ENCODE data around the gene LRRTM4.
"Not testable (repeated sequence)": the region's sequence is repeated elsewhere in the genome, so short reads cannot be mapped to it uniquely, and the experiment has no call there.

Gene LRRTM4

DNA sequence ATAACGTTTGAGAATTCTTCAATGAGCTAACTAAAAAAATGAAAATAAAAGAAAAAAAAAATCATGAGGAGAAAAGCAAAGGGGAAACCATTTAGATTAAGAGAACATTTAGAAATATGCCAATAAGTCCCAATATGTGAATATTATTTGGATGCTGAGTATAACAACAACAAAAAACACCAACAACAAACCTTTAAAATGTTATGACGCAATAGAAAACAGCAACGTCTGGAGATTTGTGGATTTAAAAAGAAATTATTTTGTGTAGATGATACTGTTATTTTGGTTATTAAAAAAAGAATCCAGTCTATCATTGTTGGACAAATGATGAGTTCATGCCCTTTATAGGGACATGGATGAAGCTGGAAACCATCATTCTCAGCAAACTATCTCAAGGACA, 417.2 kb downstream of the LRRTM4 start:
- in situ Hi-C loops (cut with HindIII; ENCODE audit: low pct_unique_long_range_greater_than_20kb, low sequenced_read_pairs) = no loop called here
- no peak for TF ChIP-seq JUND (IDR thresholded peaks at IDR 0.05; ENCODE audit: low read depth)
- DNase-seq (ENCODE audit: low read depth in 1 of 2, low spot score in 1 of 2) = no peak

DNA sequence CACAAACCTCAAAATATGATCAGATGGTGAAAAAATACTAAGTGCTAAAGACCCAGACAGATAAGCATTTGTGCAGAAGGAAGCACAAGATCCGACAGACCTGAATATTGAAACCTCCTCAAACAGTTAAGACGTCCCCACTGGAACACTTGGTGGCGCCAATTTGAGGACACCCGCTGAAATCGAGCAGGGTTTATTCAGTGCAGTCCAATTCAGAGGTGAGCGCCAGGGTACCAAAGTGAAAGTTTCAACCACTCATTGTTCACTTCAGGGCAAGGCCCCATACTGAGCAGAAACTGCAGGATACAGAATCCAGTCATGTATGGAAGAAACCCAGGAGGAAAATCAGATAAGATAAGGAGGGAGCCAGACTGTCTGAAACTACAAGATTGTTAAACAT, 417.6 kb downstream of the LRRTM4 start:
- peak; percentile 8 to 48 for DNase-seq (ENCODE audit: low read depth in 1 of 2, low spot score in 1 of 2)
- in situ Hi-C loops (cut with HindIII; ENCODE audit: low pct_unique_long_range_greater_than_20kb, low sequenced_read_pairs) = no loop called here
- TF ChIP-seq JUND (IDR thresholded peaks at IDR 0.05; ENCODE audit: low read depth) = no peak

DNA sequence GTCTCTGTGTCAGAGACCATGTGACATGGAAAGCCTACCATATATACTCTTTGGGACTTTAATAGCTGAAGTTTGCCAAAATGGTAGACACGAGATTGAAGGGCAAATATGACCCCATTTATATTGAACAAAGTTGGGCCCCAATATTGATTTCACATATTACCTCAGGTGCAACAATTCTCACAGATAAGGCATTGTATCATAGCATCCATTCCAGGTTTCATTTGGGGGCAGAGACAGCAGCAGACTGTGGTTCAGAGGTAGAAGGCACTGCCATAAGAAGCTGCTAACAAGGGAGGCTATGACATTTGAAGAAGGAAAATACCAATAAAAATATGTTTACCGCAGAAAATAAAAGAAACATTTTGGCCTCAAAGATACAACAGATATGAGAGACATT, 419.2 kb downstream of the LRRTM4 start:
- no peak for TF ChIP-seq JUND (IDR thresholded peaks at IDR 0.05; ENCODE audit: low read depth)
- in situ Hi-C loops (cut with HindIII; ENCODE audit: low pct_unique_long_range_greater_than_20kb, low sequenced_read_pairs) = no loop called here
- no peak for DNase-seq (ENCODE audit: low read depth in 1 of 2, low spot score in 1 of 2)

DNA sequence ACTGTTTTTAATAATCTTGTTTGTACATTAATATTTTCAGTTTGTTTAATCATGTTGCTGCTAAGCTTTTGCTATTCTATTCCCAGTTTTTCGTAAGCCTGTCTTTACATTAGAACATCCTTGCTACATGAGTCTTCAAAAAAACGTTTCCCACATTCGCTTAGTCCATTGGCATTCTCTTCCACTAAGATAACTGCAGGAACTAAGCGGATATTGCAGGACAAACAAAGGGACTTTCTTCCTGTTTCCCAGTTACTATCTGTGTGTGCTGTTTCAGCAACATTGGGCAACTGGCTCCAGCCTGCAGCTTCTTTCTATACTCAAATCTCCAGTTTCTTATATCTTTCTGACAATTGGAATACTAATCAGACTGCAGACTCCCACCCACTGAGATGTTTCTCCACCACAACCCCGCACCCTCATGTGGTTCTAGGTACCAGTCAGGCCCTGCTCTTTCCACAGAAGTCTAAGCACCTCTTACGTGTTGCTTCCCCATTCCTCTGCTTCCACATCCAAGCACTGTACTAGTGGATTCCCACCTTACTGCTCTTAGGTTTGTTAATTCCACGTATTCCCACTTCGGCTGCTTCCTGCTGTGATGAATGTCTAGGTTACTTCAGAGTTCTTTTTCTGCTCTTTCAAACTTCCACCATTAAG, 420.3 kb downstream of the LRRTM4 start:
- TF ChIP-seq JUND (IDR thresholded peaks at IDR 0.05; ENCODE audit: low read depth) = no peak
- in situ Hi-C loops (cut with HindIII; ENCODE audit: low pct_unique_long_range_greater_than_20kb, low sequenced_read_pairs) = no loop called here
- no peak for DNase-seq (ENCODE audit: low read depth in 1 of 2, low spot score in 1 of 2)

DNA sequence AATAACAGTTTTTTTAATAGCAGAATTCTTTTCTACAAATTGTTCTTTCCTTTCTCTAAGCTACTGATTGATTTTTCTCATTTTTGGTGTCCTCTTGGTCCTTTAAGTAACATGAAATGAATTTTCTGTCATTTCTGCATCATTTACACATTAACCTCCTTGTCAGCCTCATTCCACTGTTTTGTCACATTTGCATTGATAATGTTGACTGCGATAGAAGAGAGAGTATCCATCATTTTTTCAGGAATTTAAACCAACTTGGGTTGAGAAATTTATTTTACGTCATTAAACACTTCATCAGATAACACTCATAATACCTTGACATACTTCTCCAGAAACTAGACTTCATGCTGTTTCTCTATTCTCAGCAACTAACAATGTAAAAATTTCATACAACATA, 422.2 kb downstream of the LRRTM4 start:
- no peak for TF ChIP-seq JUND (IDR thresholded peaks at IDR 0.05; ENCODE audit: low read depth)
- in situ Hi-C loops (cut with HindIII; ENCODE audit: low pct_unique_long_range_greater_than_20kb, low sequenced_read_pairs) = no loop called here
- DNase-seq (ENCODE audit: low read depth in 1 of 2, low spot score in 1 of 2) = no peak

DNA sequence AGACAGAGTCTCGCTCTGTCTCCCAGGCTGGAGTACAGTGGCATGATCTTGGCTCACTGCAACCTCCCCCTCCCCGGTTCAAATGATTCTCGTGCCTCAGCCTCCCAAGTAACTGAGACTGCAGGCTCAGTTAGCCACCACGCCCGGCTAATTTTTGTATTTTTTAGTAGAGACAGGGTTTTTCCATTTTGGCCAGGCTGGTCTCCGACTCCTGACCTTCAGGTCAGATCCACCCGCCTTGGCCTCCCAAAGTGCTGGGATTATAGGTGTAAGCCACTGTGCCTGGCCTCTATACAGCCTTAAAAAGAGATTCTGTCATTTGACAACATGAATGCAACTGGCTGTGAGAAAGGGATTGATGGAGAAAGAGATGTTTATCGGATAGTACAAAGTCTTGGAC, 426.7 kb downstream of the LRRTM4 start:
- DNase-seq (ENCODE audit: low read depth in 1 of 2, low spot score in 1 of 2); in situ Hi-C loops (cut with HindIII; ENCODE audit: low pct_unique_long_range_greater_than_20kb, low sequenced_read_pairs): not testable (repeated sequence)

DNA sequence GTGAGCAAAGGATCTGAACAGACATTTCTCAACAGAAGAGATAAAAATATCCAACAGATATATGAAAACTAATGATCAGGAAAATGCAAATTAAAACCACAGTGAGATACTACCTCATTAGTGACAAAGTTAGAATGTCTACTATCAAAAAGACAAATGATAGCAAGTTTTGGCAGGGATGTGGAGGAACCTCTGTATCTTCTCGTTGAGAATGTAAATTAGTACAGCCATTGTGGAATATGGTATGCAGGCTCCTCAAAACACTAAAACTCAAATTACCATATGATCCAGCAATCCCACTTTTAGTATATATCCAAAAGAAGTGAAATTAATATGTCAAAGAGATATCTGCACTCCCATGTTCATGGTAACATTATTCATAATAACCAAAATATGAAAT, 427.1 kb downstream of the LRRTM4 start:
- in situ Hi-C loops (cut with HindIII; ENCODE audit: low pct_unique_long_range_greater_than_20kb, low sequenced_read_pairs) = no loop called here
- TF ChIP-seq JUND (IDR thresholded peaks at IDR 0.05; ENCODE audit: low read depth) = no peak
- no peak for DNase-seq (ENCODE audit: low read depth in 1 of 2, low spot score in 1 of 2)

DNA sequence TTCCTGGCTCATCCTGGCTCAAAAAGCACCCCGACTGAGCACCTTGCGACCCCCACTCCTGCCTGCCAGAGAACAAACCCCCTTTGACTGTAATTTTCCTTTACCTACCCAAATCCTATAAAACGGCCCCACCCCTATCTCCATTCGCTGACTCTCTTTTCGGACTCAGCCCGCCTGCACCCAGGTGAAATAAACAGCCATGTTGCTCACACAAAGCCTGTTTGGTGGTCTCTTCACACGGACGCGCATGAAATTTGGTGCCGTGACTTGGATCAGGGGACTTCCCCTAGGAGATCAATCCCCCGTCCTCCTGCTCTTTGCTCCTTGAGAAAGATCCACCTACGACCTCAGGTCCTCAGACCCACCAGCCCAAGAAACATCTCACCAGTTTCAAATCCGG, 433.8 kb downstream of the LRRTM4 start:
- in situ Hi-C loops (cut with HindIII; ENCODE audit: low pct_unique_long_range_greater_than_20kb, low sequenced_read_pairs); DNase-seq (ENCODE audit: low read depth in 1 of 2, low spot score in 1 of 2): not testable (repeated sequence)

DNA sequence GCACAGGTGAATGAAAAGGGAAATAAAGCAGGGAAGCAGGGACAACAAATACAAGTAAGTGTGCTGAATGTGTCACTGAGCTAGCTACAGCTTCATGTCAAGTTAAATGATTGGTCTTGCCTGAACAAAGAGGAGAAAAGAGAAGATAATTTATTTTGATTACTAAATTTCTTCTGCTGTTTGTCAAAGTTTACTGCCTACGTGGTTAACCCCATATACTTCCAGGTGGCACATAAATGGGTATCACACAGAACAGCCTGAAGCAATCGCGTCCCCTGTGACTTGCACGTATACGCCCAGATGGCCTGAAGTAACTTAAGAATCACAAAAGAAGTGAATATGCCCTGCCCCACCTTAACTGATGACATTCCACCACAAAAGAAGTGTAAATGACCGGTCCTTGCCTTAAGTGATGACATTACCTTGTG, 434.2 kb downstream of the LRRTM4 start:
- in situ Hi-C loops (cut with HindIII; ENCODE audit: low pct_unique_long_range_greater_than_20kb, low sequenced_read_pairs) = no loop called here
- DNase-seq (ENCODE audit: low read depth in 1 of 2, low spot score in 1 of 2) = no peak
- no peak for TF ChIP-seq JUND (IDR thresholded peaks at IDR 0.05; ENCODE audit: low read depth)

DNA sequence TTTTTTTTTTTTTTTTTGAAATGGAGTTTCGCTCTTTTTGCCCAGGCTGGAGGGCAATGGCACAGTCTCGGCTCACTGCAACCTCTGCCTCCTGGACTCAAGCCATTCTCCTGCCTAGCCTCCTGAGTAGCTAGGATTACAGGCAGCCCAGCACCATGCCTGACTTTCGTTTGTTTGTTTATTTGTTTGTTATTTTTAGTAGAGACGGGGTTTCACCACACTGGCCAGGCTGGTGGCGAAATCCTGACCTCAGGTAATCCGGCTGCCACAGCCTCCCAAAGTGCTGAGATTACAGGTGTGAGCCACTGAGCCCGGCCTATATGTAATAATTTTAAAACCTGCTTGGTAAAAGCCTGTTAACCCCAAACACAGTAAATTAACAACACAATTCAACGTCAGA, 435.7 kb downstream of the LRRTM4 start:
- in situ Hi-C loops (cut with HindIII; ENCODE audit: low pct_unique_long_range_greater_than_20kb, low sequenced_read_pairs) = no loop called here
- no peak for DNase-seq (ENCODE audit: low read depth in 1 of 2, low spot score in 1 of 2)
- no peak for TF ChIP-seq JUND (IDR thresholded peaks at IDR 0.05; ENCODE audit: low read depth)

DNA sequence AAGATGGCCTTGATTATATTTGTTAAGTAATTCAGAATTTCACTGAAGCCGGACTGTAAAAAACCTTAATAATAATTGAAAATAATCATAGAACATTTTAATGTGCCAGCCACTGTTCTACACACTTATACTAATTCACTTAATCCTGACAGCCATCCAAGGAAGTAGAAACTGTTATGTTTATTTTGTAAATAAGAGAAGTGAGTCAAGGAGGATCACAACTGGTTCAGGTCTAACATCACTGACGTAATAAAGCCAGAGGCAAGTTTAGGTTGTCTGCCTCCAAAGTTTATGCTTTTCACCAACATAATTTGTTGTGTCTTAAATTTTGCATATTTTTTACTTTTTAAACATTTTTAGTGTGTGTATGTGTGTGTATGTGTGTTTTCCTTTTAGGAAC, 436.1 kb downstream of the LRRTM4 start:
- in situ Hi-C loops (cut with HindIII; ENCODE audit: low pct_unique_long_range_greater_than_20kb, low sequenced_read_pairs) = no loop called here
- DNase-seq (ENCODE audit: low read depth in 1 of 2, low spot score in 1 of 2) = peak in 1 of 2 experiments; percentile 32
- no peak for TF ChIP-seq JUND (IDR thresholded peaks at IDR 0.05; ENCODE audit: low read depth)

DNA sequence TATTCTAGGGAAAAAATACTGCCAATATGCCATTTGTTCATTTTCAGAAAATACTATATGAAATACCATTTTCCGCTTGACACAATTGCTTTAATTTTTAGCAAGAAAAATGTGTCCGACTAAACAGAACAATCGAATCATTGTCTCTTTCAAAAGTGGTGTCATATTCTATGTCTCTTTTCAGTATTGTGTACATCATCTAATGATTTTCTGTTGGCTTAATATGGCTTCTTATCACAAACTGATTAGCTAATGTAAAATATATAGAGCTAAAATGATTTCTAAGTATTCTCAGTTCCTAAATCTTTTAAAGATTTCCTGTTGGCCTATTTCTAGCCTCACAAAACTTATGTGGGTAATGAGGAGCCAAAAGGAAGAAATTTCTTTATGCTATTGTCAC, 436.6 kb downstream of the LRRTM4 start:
- no peak for TF ChIP-seq JUND (IDR thresholded peaks at IDR 0.05; ENCODE audit: low read depth)
- in situ Hi-C loops (cut with HindIII; ENCODE audit: low pct_unique_long_range_greater_than_20kb, low sequenced_read_pairs) = no loop called here
- no peak for DNase-seq (ENCODE audit: low read depth in 1 of 2, low spot score in 1 of 2)

DNA sequence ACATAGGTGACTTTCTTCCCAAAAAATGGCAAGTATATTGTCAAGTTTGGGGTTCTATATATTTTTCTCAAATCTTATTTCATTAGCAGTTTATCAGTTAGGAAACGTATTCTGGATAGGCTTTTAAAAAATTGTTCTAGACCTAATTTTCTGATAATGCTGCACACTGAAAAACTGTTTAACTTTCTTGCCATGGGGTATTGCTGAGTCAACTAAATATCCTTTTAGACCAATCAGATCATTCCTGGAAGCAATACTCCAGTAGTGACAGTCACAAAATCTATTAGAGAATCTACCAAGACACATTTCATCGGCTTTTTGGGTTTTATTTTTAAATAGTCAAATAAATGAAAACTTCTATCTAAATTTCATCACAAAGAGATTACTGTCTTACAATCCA, 440.6 kb downstream of the LRRTM4 start:
- no peak for DNase-seq (ENCODE audit: low read depth in 1 of 2, low spot score in 1 of 2)
- no peak for TF ChIP-seq JUND (IDR thresholded peaks at IDR 0.05; ENCODE audit: low read depth)
- in situ Hi-C loops (cut with HindIII; ENCODE audit: low pct_unique_long_range_greater_than_20kb, low sequenced_read_pairs) = no loop called here

DNA sequence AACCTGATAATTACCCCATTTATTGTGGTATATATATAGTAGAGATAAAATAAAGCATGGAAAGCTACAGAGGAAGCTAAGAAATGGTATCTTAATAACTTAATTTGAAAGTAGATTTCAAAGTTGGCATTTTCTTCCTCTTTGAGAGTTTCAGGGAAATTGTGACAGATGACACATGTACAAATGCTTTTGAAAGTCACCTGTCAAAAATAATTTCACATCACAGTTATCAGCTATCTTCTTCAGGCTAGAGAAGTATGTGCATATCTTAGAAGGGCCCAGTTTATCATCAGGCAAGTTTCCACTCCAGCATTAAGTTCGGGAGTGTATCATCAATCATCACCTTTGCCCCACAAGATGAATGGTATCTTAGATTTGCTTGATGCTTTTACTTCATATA, 457.9 kb downstream of the LRRTM4 start:
- no peak for DNase-seq (ENCODE audit: low read depth in 1 of 2, low spot score in 1 of 2)
- no peak for TF ChIP-seq JUND (IDR thresholded peaks at IDR 0.05; ENCODE audit: low read depth)
- in situ Hi-C loops (cut with HindIII; ENCODE audit: low pct_unique_long_range_greater_than_20kb, low sequenced_read_pairs) = no loop called here

All from T47D (cell line).